ENCODE data around the gene ZNF574.

- no peak for TF ChIP-seq CTCF (conservative IDR thresholded peaks at IDR 0.05; ENCODE audit: low read depth in 2 of 2)
- TF ChIP-seq POLR2AphosphoS5 (IDR thresholded peaks at IDR 0.05; ENCODE audit: low read depth): no peak
- TF ChIP-seq REST (IDR thresholded peaks at IDR 0.05; ENCODE audit: unreplicated experiment): no peak
- TF ChIP-seq CREB1 (CRISPR knock-in tag; IDR thresholded peaks at IDR 0.05; ENCODE audit: low read depth): no peak
These were observed 45.7 kb downstream of the ZNF574 start for GRCh38 chr19:42121656-42122069.
